OCI-LY1 (cell line): ENCODE measurements around the gene FRK.

ENCODE experiments used
- CTCF ChIP-seq: fragments of 200-600 bp; sonication (generic), shearing (Covaris generic); IDR thresholded peaks from 2 replicates; pipeline ENCODE4 v1.5.1; 2017; ENCODE audit warnings: mild to moderate bottlenecking, antibody characterized with exemption, low read length, moderate library complexity, mixed read lengths
- EZH2 ChIP-seq: fragments of 200-600 bp; sonication (generic), shearing (Covaris generic); IDR thresholded peaks from 2 replicates; pipeline ENCODE4 v1.8.0; 2017; ENCODE audit warnings: borderline replicate concordance, mixed run types, mild to moderate bottlenecking, antibody characterized with exemption, low read length, moderate library complexity, mixed read lengths

GRCh38 chr6:116018976-116019375 is 41.7 kb downstream of the FRK start:
- TF ChIP-seq CTCF, result no peak
- no peak for TF ChIP-seq EZH2
